ENCODE measurements around the gene PTPRH. TPM values are rescaled to one million over a fixed set of nuclear protein-coding genes. Genes with fewer than 3 reads are reported as not detected.

The PTPRH gene
- total RNA-seq, 1 donor from 2014 or later, result 1.0 TPM

DNA sequence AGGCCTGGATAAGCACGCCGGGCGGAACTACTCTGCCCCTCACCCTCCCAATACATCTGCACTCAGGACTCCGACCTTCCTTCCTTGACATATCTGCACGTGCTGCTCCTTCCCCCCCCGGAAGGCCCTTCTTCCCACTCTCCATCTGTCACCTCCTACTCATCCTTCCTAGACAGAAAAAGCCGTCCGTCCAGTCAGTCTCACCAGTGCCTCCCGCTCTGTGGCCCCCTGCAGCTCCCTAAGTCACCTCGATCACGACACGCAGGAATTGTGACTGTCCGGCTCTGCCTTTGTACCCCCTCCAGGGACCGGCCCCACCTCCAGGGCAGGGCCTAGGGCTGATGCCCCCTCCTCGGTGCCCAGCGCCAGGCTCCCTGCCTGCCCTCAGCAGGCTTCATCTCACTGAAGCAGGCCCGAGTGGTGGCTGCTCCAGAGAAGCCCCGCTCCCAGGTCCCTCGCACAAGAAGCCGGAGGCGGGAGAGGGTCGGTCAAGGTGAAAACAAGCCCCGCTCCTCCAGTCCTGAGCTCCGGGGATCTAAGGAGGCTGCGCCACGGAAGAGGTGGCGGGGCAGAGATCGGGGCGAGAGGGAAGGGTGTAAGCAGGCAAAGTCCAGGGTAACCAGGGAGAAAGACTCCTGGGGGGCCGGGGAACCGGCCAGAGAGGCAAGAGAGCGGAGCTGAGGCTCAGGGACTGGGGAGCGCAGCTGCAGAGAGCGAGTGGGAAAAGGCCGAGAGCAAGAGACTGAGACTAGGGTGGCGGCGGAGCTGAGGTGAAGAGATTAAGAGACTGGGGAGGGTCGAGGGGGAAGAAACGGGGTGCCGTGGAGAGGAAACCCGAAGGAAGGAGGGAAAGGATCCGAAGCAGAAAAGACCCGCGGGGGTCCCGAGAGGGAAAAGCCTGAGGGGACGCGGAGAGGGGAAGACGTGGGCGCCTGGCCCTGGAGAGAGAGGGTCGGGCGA lies 48.4 kb upstream of the PTPRH start:
- H3K9me3 Mint-ChIP-seq (ENCODE audit: unreplicated experiment), result no peaks in the 10 kb centered on the region
- H3K36me3 ChIP-seq (ENCODE audit: insufficient read depth, low read length), result no peaks in the 10 kb centered on the region
- peak overlapping the region; percentile 100 for H3K4me2 ChIP-seq (ENCODE audit: low read length)
- H2AFZ ChIP-seq (ENCODE audit: low read depth, low read length), result no peak overlapping the region
- H3K27me3 ChIP-seq (ENCODE audit: insufficient read depth, low read length), result no peaks in the 10 kb centered on the region
- peaks cover 60% of the 10 kb centered on the region for H3K79me2 ChIP-seq (ENCODE audit: insufficient read depth, low read length)
- peak overlapping the region; percentile 44 for H3K27ac ChIP-seq (ENCODE audit: low read depth, low read length)
- H3K4me1 Mint-ChIP-seq (ENCODE audit: low read depth, unreplicated experiment), result peaks cover 29% of the 10 kb centered on the region
- FAIRE-seq (no peak), DNase-seq (ENCODE audit: low read depth) (no peak)
- H3K9ac ChIP-seq (ENCODE audit: low read length), result peak overlapping the region; percentile 96
- H3K4me1 ChIP-seq (ENCODE audit: insufficient read depth, low read length), result peaks cover 33% of the 10 kb centered on the region
- H3K4me3 ChIP-seq (ENCODE audit: insufficient read depth, low read depth, low read length), result peak overlapping the region; percentile 85
- H3K9me3 ChIP-seq (ENCODE audit: insufficient read depth, low read depth, low read length), result no peaks in the 10 kb centered on the region
- TF ChIP-seq, protein P1, sequence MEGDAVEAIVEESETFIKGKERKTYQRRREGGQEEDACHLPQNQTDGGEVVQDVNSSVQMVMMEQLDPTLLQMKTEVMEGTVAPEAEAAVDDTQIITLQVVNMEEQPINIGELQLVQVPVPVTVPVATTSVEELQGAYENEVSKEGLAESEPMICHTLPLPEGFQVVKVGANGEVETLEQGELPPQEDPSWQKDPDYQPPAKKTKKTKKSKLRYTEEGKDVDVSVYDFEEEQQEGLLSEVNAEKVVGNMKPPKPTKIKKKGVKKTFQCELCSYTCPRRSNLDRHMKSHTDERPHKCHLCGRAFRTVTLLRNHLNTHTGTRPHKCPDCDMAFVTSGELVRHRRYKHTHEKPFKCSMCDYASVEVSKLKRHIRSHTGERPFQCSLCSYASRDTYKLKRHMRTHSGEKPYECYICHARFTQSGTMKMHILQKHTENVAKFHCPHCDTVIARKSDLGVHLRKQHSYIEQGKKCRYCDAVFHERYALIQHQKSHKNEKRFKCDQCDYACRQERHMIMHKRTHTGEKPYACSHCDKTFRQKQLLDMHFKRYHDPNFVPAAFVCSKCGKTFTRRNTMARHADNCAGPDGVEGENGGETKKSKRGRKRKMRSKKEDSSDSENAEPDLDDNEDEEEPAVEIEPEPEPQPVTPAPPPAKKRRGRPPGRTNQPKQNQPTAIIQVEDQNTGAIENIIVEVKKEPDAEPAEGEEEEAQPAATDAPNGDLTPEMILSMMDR (IDR thresholded peaks at IDR 0.05; ENCODE audit: insufficient read depth, low read depth, low read length), result no peak
- TF ChIP-seq EZH2 (IDR thresholded peaks at IDR 0.05; ENCODE audit: insufficient read depth, low read length), result no peak
- peaks cover 4% of the 10 kb centered on the region for H3K36me3 Mint-ChIP-seq (ENCODE audit: low read depth, unreplicated experiment)
- H4K20me1 ChIP-seq (ENCODE audit: insufficient read depth, low read length), result peaks cover 55% of the 10 kb centered on the region
- H3K27ac Mint-ChIP-seq (ENCODE audit: unreplicated experiment), result peak overlapping the region; percentile 93
- no peaks in the 10 kb centered on the region for H3K27me3 Mint-ChIP-seq (ENCODE audit: low read depth, unreplicated experiment)
- H3K4me3 Mint-ChIP-seq (ENCODE audit: unreplicated experiment), result peak overlapping the region; percentile 99

- H3K4me3 ChIP-seq (ENCODE audit: insufficient read depth, low read depth, low read length), result peak overlapping the region; percentile 85
- no peaks in the 10 kb centered on the region for H3K27me3 ChIP-seq (ENCODE audit: insufficient read depth, low read length)
- peak overlapping the region; percentile 99 for H3K4me3 Mint-ChIP-seq (ENCODE audit: unreplicated experiment)
- peaks cover 70% of the 10 kb centered on the region for H3K79me2 ChIP-seq (ENCODE audit: insufficient read depth, low read length)
- no peaks in the 10 kb centered on the region for H3K36me3 ChIP-seq (ENCODE audit: insufficient read depth, low read length)
- no peak for FAIRE-seq
- peaks cover 30% of the 10 kb centered on the region for H3K4me1 Mint-ChIP-seq (ENCODE audit: low read depth, unreplicated experiment)
- H3K4me2 ChIP-seq (ENCODE audit: low read length), result peak overlapping the region; percentile 100
- H4K20me1 ChIP-seq (ENCODE audit: insufficient read depth, low read length), result peaks cover 64% of the 10 kb centered on the region
- H3K9me3 ChIP-seq (ENCODE audit: insufficient read depth, low read depth, low read length), result no peaks in the 10 kb centered on the region
- H3K27ac Mint-ChIP-seq (ENCODE audit: unreplicated experiment), result peak overlapping the region; percentile 80
- peak overlapping the region; percentile 96 for H3K9ac ChIP-seq (ENCODE audit: low read length)
- H3K36me3 Mint-ChIP-seq (ENCODE audit: low read depth, unreplicated experiment), result peaks cover 1% of the 10 kb centered on the region
- H3K9me3 Mint-ChIP-seq (ENCODE audit: unreplicated experiment), result no peaks in the 10 kb centered on the region
- peaks cover 36% of the 10 kb centered on the region for H3K4me1 ChIP-seq (ENCODE audit: insufficient read depth, low read length)
- H3K27me3 Mint-ChIP-seq (ENCODE audit: low read depth, unreplicated experiment), result no peaks in the 10 kb centered on the region
- no peak for DNase-seq (ENCODE audit: low read depth)
- H3K27ac ChIP-seq (ENCODE audit: low read depth, low read length), result no peak overlapping the region
- TF ChIP-seq, protein P1 (IDR thresholded peaks at IDR 0.05; ENCODE audit: insufficient read depth, low read depth, low read length), result no peak
- TF ChIP-seq EZH2 (IDR thresholded peaks at IDR 0.05; ENCODE audit: insufficient read depth, low read length), result no peak
- H2AFZ ChIP-seq (ENCODE audit: low read depth, low read length), result no peak overlapping the region
Measured at GRCh38 chr19:55256562-55257460, 47.5 kb upstream of the PTPRH start.

All from astrocyte (in vitro differentiated cells and primary cell).